ENCODE data around the gene MCF2L.

The MCF2L gene

GRCh38 chr13:113058129-113058987 lies 89.3 kb downstream of the MCF2L start:
- no peaks in the 10 kb centered on the region for H3K4me1 ChIP-seq (ENCODE audit: control insufficient read depth, low read depth, low read length)
- H3K36me3 ChIP-seq (ENCODE audit: control insufficient read depth, low read depth, low read length): no peaks in the 10 kb centered on the region
- H3K27ac ChIP-seq (ENCODE audit: low read length): no peak overlapping the region
- no peak overlapping the region for H3K9ac ChIP-seq (ENCODE audit: low read length)
- H3K27me3 ChIP-seq (ENCODE audit: control insufficient read depth, insufficient read depth, low read length): no peaks in the 10 kb centered on the region
- H3K4me3 ChIP-seq (ENCODE audit: low read length): no peak overlapping the region
- H3K9me3 ChIP-seq (ENCODE audit: control insufficient read depth, low read depth, low read length): no peaks in the 10 kb centered on the region

DNA sequence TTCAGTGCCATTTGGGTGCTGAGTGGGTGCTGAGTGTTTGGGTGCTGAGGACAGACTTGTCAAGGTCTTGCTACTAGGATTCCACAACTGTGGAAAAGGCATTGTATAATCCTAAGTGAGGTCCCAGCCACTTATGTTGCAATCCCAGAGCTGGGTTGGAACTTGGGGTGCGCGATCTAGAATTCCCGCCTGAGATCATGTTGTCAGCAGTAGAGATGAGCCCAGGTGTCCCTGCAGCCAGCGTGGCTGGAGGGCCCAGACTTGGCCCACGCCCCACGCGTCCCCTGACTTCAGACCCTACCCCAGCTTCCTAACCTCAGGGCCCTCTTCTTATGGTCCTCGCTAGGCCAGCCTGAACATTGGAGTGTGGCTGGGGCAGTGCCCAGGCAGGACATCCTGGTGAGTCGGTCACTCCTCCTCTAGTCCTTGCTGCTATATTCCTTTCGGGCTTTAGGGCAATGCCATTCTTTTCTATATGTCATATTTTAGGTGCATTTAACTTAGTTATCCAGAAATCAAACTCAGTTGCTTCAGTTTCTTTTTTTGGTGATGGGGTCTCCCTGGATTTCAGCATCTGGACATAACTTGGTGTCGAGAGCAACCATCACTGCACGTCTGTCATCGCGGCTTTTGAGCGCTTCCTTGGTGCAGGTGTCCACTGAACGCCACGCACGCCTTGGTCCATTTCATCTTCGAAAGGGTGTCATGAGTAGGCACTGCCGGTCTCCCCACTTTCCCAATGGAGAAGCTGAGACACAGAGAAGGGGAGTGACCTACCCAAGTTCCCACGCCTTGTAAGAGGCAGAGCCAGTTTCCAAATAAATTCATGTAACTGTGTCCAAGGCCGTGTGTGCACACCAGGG lies 90.2 kb downstream of the MCF2L start:
- Histone ChIP-seq H3K27me3 (ENCODE audit: control insufficient read depth, insufficient read depth, low read length) (no peaks in the 10 kb centered on the region), H3K4me3 (ENCODE audit: low read length) (no peak overlapping the region), H3K9ac (ENCODE audit: low read length) (no peak overlapping the region), H3K36me3 (ENCODE audit: control insufficient read depth, low read depth, low read length) (no peaks in the 10 kb centered on the region), H3K27ac (ENCODE audit: low read length) (no peak overlapping the region), H3K4me1 (ENCODE audit: control insufficient read depth, low read depth, low read length) (no peaks in the 10 kb centered on the region), H3K9me3 (ENCODE audit: control insufficient read depth, low read depth, low read length) (no peaks in the 10 kb centered on the region)

DNA sequence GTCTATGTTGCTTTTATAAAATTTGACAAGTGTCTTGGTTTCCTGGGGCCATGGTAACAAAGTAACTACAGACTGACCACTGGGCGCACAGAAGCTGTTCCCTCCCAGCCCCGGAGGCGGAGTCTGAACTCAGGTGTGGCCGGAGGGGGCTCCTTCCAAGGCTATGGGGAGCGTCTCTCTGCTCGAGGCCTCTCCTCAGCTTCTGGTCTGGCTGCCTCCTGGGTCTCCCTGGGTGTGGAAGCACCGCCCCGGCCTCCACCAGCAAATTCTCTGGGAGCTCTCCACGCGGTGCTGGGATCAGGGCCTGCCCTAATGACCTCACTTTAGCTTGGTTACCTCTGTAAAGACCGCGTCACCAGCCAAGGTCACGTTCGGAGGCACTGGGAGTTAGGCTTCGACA lies 90.9 kb downstream of the MCF2L start:
- Histone ChIP-seq H3K9me3 (ENCODE audit: control insufficient read depth, low read depth, low read length) (no peaks in the 10 kb centered on the region), H3K4me3 (ENCODE audit: low read length) (no peak overlapping the region), H3K27ac (ENCODE audit: low read length) (no peak overlapping the region), H3K36me3 (ENCODE audit: control insufficient read depth, low read depth, low read length) (no peaks in the 10 kb centered on the region), H3K4me1 (ENCODE audit: control insufficient read depth, low read depth, low read length) (no peaks in the 10 kb centered on the region), H3K9ac (ENCODE audit: low read length) (no peak overlapping the region), H3K27me3 (ENCODE audit: control insufficient read depth, insufficient read depth, low read length) (no peaks in the 10 kb centered on the region)

GRCh38 chr13:113060557-113061270 lies 91.7 kb downstream of the MCF2L start:
- Histone ChIP-seq H3K36me3 (ENCODE audit: control insufficient read depth, low read depth, low read length) (no peaks in the 10 kb centered on the region), H3K4me1 (ENCODE audit: control insufficient read depth, low read depth, low read length) (no peaks in the 10 kb centered on the region), H3K4me3 (ENCODE audit: low read length) (no peak overlapping the region), H3K9ac (ENCODE audit: low read length) (no peak overlapping the region), H3K9me3 (ENCODE audit: control insufficient read depth, low read depth, low read length) (no peaks in the 10 kb centered on the region), H3K27me3 (ENCODE audit: control insufficient read depth, insufficient read depth, low read length) (no peaks in the 10 kb centered on the region), H3K27ac (ENCODE audit: low read length) (no peak overlapping the region)

GRCh38 chr13:113061271-113061625 lies 92.2 kb downstream of the MCF2L start:
- Histone ChIP-seq H3K36me3 (ENCODE audit: control insufficient read depth, low read depth, low read length) (no peaks in the 10 kb centered on the region), H3K4me1 (ENCODE audit: control insufficient read depth, low read depth, low read length) (no peaks in the 10 kb centered on the region), H3K27ac (ENCODE audit: low read length) (no peak overlapping the region), H3K9me3 (ENCODE audit: control insufficient read depth, low read depth, low read length) (no peaks in the 10 kb centered on the region), H3K27me3 (ENCODE audit: control insufficient read depth, insufficient read depth, low read length) (no peaks in the 10 kb centered on the region), H3K4me3 (ENCODE audit: low read length) (no peak overlapping the region), H3K9ac (ENCODE audit: low read length) (no peak overlapping the region)

DNA sequence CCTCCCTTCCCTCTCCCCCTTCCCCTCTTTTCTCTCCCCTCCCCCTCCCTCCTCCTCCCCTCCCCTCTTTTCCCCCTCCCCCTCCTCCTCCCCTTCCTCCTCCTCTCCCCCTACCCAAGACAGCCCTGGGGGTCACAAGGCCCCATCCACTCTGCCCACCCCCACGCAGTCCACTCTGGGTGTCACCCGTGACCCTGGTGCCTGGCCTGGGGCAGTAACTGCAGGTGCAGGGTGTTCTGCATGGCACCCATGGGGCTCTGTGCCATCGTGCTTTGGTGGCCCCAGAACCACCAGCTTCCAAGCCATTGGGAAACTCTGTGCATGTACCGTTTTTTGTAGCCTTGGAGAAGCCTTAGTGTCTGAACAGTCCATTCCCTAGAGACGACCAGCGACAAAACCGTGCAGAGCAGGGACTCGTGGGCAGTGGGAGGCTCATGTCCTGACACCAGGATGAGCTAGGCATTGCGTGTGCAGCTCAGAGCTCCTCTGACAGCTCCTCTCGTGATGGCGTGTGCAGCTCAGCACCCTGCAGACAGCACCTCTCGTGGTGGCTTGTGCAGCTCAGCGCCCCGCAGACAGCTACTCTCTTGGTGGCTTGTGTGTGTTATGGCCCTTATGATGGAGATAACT lies 92.9 kb downstream of the MCF2L start:
- no peak overlapping the region for H3K9ac ChIP-seq (ENCODE audit: low read length)
- H3K9me3 ChIP-seq (ENCODE audit: control insufficient read depth, low read depth, low read length): no peaks in the 10 kb centered on the region
- H3K4me3 ChIP-seq (ENCODE audit: low read length): no peak overlapping the region
- H3K4me1 ChIP-seq (ENCODE audit: control insufficient read depth, low read depth, low read length): no peaks in the 10 kb centered on the region
- no peaks in the 10 kb centered on the region for H3K27me3 ChIP-seq (ENCODE audit: control insufficient read depth, insufficient read depth, low read length)
- no peak overlapping the region for H3K27ac ChIP-seq (ENCODE audit: low read length)
- no peaks in the 10 kb centered on the region for H3K36me3 ChIP-seq (ENCODE audit: control insufficient read depth, low read depth, low read length)

GRCh38 chr13:113062691-113063090 lies 93.7 kb downstream of the MCF2L start:
- H3K4me1 ChIP-seq (ENCODE audit: control insufficient read depth, low read depth, low read length): no peaks in the 10 kb centered on the region
- no peaks in the 10 kb centered on the region for H3K27me3 ChIP-seq (ENCODE audit: control insufficient read depth, insufficient read depth, low read length)
- H3K9ac ChIP-seq (ENCODE audit: low read length): no peak overlapping the region
- H3K4me3 ChIP-seq (ENCODE audit: low read length): no peak overlapping the region
- H3K9me3 ChIP-seq (ENCODE audit: control insufficient read depth, low read depth, low read length): no peaks in the 10 kb centered on the region
- H3K27ac ChIP-seq (ENCODE audit: low read length): no peak overlapping the region
- no peaks in the 10 kb centered on the region for H3K36me3 ChIP-seq (ENCODE audit: control insufficient read depth, low read depth, low read length)

DNA sequence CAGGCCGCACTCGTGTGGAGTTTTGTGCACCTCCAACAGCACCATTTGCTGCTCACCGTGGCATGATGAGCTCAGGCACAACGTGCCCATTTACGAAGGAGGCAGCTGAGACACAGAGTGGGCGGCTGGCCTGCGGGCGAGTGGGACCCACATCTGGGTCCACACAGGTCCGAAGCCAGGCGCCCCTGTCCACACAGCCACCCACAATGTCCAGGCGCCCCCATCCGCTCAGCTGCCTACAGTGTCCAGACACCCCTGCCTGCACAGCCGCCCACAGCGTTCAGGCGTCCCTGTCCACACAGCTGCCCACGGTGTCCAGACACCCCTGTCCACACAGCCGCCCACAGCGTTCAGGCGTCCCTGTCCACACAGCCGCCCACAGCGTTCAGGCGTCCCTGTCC lies 94.1 kb downstream of the MCF2L start:
- Histone ChIP-seq H3K9me3 (ENCODE audit: control insufficient read depth, low read depth, low read length) (no peaks in the 10 kb centered on the region), H3K36me3 (ENCODE audit: control insufficient read depth, low read depth, low read length) (no peaks in the 10 kb centered on the region), H3K27me3 (ENCODE audit: control insufficient read depth, insufficient read depth, low read length) (no peaks in the 10 kb centered on the region), H3K27ac (ENCODE audit: low read length) (no peak overlapping the region), H3K4me3 (ENCODE audit: low read length) (no peak overlapping the region), H3K9ac (ENCODE audit: low read length) (no peak overlapping the region), H3K4me1 (ENCODE audit: control insufficient read depth, low read depth, low read length) (no peaks in the 10 kb centered on the region)

DNA sequence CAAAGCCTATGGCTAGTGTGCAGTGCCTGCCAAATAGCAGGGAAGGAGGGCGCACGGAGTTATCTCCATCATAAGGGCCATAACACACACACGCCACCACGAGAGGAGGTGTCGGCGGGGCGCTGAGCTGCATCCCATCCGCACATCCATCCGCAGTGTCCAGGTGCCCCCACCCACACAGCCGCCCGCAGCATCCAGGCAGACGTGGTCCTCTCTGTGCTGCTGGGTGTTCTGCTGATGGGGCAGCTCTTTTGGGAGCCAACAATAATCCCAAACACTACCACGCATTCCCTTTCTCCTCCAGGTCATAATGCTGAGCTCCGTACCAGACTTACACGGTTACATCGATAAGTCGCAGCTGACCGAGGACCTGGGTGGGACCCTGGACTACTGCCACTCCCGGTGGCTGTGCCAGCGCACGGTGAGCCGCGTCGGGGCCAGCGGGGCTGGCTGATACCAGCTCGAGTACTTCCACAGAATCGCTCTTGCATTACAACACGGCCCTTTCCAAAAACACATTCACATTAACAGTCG lies 95.1 kb downstream of the MCF2L start:
- H3K4me3 ChIP-seq (ENCODE audit: low read length): no peak overlapping the region

DNA sequence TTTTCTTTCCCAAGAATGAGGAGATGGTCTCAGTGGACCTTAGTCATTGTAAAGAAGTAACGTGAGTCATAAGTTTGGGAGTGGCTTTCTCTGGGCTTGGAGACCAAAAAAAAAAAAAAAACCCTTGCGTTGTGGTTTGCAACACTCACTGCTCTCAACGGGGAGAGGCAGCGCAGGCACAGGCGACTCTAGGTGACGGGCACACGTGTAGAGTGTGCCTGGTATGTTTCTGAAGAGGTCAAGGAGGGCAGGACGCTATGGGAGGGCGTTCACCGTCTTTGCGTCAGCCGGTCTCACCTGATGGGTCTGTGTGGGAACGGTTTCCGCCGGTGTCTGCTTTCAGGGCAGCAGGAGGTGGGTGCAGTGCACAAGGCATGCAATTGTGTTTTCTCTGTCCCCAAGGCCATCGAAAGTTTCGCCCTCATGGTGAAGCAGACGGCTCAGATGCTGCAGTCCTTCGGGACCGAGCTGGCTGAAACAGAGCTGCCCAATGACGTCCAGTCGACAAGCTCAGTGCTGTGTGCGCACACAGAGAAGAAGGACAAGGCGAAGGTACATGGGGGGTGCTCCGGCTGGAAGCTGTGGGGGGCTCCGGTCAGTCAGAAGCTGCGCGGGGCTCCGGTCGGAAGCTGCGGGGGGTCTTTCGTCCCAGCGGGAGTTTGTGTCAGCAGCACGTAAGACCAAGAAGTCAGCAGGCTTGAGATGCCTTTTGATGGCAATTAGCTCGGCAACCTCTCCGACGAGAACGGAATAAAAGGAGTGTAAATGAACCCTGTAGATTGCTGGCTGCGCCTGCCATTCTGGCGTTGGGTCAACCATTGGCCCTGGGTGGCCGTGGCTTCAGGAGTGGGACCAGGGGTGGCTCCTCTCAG lies 95.8 kb downstream of the MCF2L start:
- Histone ChIP-seq H3K4me1 (ENCODE audit: control insufficient read depth, low read depth, low read length) (no peaks in the 10 kb centered on the region), H3K36me3 (ENCODE audit: control insufficient read depth, low read depth, low read length) (no peaks in the 10 kb centered on the region), H3K4me3 (ENCODE audit: low read length) (no peak overlapping the region), H3K9me3 (ENCODE audit: control insufficient read depth, low read depth, low read length) (no peaks in the 10 kb centered on the region), H3K9ac (ENCODE audit: low read length) (no peak overlapping the region), H3K27ac (ENCODE audit: low read length) (no peak overlapping the region), H3K27me3 (ENCODE audit: control insufficient read depth, insufficient read depth, low read length) (no peaks in the 10 kb centered on the region)

More for the DNA sequence above, 95.1 kb downstream of the MCF2L start:
- Histone ChIP-seq H3K36me3 (ENCODE audit: control insufficient read depth, low read depth, low read length) (no peaks in the 10 kb centered on the region), H3K9ac (ENCODE audit: low read length) (no peak overlapping the region), H3K4me1 (ENCODE audit: control insufficient read depth, low read depth, low read length) (no peaks in the 10 kb centered on the region), H3K27ac (ENCODE audit: low read length) (no peak overlapping the region), H3K9me3 (ENCODE audit: control insufficient read depth, low read depth, low read length) (no peaks in the 10 kb centered on the region), H3K27me3 (ENCODE audit: control insufficient read depth, insufficient read depth, low read length) (no peaks in the 10 kb centered on the region)

Data from iPS-18a (cell line).